Measurements from ENCODE around the gene BTBD9. TPM values are rescaled to one million over a fixed set of nuclear protein-coding genes. Genes with fewer than 3 reads are reported as not detected.
A peak's percentile ranks its signal among the peaks of the same experiment; 100 is the strongest.

Gene BTBD9
- total and polyA plus RNA-seq, 7 experiments from 2014 or later: 12.7 to 58.8 (median 37.8) TPM

DNA sequence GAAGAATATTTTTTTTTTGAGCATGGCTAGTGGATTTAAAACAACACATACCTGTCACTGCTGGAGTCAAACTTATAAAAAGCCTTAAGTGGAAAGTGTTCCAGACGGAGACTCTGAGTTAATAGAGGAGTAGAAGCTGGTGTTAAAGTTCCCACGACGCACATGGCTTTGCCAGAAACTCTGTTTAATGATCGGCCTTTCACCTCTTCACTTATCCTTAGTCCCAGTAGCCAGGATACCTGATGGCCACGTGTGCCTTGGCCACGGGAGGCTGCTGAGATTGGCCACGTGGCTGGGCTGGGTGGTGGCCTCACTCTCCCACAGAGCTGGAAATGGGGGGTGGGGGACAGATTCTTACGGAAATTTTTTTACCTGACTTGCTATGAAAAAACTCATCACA, 487.1 kb downstream of the BTBD9 start:
- Mint-ChIP-seq H3K4me3 (no peak overlapping the region), H3K27me3 (no peaks in the 10 kb centered on the region), H3K27ac (peak overlapping the region in 2 of 9 donors; percentile 25 to 41), H3K36me3 (peaks cover 0 to 18% (median 8%) of the 10 kb centered on the region in 5 donors), H3K4me1 (peaks cover 0 to 8% (median 4%) of the 10 kb centered on the region in 7 donors), H3K9me3 (peaks cover 0 to 3% (median 0%) of the 10 kb centered on the region in 11 donors)
- H3K4me1 ChIP-seq (ENCODE audit: control insufficient read depth in 2 of 2, insufficient read depth in 2 of 2, low read length in 2 of 2): no peaks in the 10 kb centered on the region
- H3K36me3 ChIP-seq (ENCODE audit: control insufficient read depth in 2 of 3, insufficient read depth in 3 of 3, low read length in 3 of 3): peaks cover 0 to 26% (median 0%) of the 10 kb centered on the region in 3 experiments
- H3K9me3 ChIP-seq (ENCODE audit: control insufficient read depth in 2 of 3, low read length in 3 of 3): no peaks in the 10 kb centered on the region
- ChIA-PET CTCF (no interaction called here), POLR2A (no interaction called here)
- no peak overlapping the region for H3K27ac ChIP-seq (ENCODE audit: low read depth, low read length)
- intact Hi-C loops (cut with micrococcal nuclease): no loop called here
- DNase-seq (no peak), ATAC-seq (no peak)
- no peaks in the 10 kb centered on the region for H3K27me3 ChIP-seq (ENCODE audit: control insufficient read depth in 2 of 2, insufficient read depth in 2 of 2, low read length in 2 of 2)
- no peak overlapping the region for H3K4me3 ChIP-seq (ENCODE audit: low read length)

DNA sequence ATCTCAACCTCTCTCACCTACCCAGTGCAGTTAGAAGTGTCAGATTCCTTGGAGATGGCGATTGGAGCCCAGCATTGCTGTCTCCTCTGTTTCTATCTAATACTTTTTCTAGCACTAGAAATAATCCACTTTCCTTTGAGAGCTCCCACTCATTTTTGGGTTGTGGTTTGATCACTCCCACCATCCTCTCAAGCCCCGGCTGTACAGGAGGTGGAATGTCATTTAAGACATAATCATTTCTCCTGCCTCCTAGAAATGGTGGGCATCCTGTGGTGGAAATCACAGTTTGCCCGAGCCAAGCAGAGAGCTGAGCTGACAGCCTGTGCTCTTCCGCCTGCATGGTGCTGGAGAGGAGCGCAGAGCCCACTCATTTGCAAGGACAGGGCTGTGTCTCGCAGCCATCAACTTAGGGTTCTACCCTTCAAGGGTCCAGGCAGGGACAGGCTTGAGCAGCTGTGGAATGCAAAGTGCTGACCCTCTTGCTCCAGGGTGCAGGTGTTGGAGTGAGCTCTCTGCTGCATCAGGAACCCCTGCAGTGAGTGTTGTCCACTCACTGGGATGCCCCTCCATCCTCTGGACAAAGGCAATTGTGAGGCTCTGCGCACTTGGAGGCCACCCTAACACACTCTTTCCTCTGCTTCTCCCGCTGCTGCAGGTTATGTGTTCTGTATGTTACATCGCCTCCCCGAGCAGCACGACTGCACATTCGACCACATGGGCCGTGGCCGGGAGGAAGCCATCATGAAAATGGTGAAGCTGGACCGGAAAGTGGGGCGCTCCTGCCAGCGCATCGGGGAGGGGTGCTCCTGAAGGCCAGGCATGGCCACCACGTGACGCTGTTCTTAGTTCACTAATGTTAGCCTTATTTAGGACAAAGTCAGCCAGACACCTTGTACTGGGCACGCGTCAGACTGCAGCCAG, 487.9 kb downstream of the BTBD9 start:
- H3K4me3 Mint-ChIP-seq: no peak overlapping the region
- Histone ChIP-seq H3K4me3 (ENCODE audit: low read length) (no peak overlapping the region), H3K27ac (ENCODE audit: low read depth, low read length) (no peak overlapping the region), H3K4me1 (ENCODE audit: control insufficient read depth in 2 of 2, insufficient read depth in 2 of 2, low read length in 2 of 2) (no peaks in the 10 kb centered on the region), H3K27me3 (ENCODE audit: control insufficient read depth in 2 of 2, insufficient read depth in 2 of 2, low read length in 2 of 2) (no peaks in the 10 kb centered on the region), H3K36me3 (ENCODE audit: control insufficient read depth in 2 of 3, insufficient read depth in 3 of 3, low read length in 3 of 3) (peaks cover 0 to 26% (median 0%) of the 10 kb centered on the region in 3 experiments), H3K9me3 (ENCODE audit: control insufficient read depth in 2 of 3, low read length in 3 of 3) (no peaks in the 10 kb centered on the region)
- peaks cover 0 to 13% (median 8%) of the 10 kb centered on the region in 5 donors for H3K36me3 Mint-ChIP-seq
- ChIA-PET POLR2A (no interaction called here), CTCF (no interaction called here)
- peaks cover 0 to 11% (median 5%) of the 10 kb centered on the region in 7 donors for H3K4me1 Mint-ChIP-seq
- no peaks in the 10 kb centered on the region for H3K27me3 Mint-ChIP-seq
- peaks cover 0 to 3% (median 0%) of the 10 kb centered on the region in 11 donors for H3K9me3 Mint-ChIP-seq
- H3K27ac Mint-ChIP-seq: peak overlapping the region in 2 of 9 donors; percentile 15 to 25
- intact Hi-C loops (cut with micrococcal nuclease): no loop called here
- ATAC-seq (no peak), DNase-seq (no peak)

DNA sequence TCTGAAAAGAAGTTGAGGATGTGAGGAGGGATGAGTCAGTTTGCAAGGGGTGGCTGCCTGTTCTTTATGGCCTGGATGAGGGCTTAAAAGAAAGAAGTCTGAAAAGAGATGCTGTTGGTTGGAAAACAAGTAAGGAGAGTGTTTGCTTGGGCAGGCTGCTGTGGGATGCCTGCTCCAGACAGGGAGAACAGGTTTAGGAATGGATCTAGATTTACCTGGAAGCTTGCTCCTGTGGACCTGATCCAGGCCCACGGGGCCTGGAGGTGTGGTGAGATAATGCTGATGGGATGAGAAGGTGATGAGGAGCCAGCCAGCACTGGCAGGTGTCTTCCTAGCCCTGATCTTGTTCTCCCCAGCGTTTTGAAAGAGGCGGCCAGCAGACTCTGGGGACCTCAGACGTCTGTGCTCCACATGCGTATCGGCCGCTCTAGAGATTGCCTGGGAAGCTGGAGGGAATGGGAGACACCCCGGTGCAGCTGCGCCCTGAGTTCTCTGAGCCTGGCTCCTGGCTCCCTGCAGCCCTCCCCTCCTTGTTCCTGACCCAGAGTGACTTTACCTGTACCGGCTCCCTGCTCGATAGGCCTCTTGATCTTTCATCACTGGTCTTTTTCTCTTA, 488.9 kb downstream of the BTBD9 start:
- H3K27me3 Mint-ChIP-seq: no peaks in the 10 kb centered on the region
- H3K4me1 Mint-ChIP-seq: peaks cover 0 to 14% (median 12%) of the 10 kb centered on the region in 7 donors
- Histone ChIP-seq H3K4me1 (ENCODE audit: control insufficient read depth in 2 of 2, insufficient read depth in 2 of 2, low read length in 2 of 2) (no peaks in the 10 kb centered on the region), H3K27me3 (ENCODE audit: control insufficient read depth in 2 of 2, insufficient read depth in 2 of 2, low read length in 2 of 2) (no peaks in the 10 kb centered on the region), H3K27ac (ENCODE audit: low read depth, low read length) (no peak overlapping the region), H3K36me3 (ENCODE audit: control insufficient read depth in 2 of 3, insufficient read depth in 3 of 3, low read length in 3 of 3) (peaks cover 0 to 30% (median 0%) of the 10 kb centered on the region in 3 experiments), H3K9me3 (ENCODE audit: control insufficient read depth in 2 of 3, low read length in 3 of 3) (no peaks in the 10 kb centered on the region), H3K4me3 (ENCODE audit: low read length) (no peak overlapping the region)
- H3K4me3 Mint-ChIP-seq: no peak overlapping the region
- ChIA-PET CTCF (no interaction called here), POLR2A (no interaction called here)
- ATAC-seq: no peak
- H3K36me3 Mint-ChIP-seq: peaks cover 0 to 13% (median 4%) of the 10 kb centered on the region in 5 donors
- no peak for DNase-seq
- intact Hi-C loops (cut with micrococcal nuclease): no loop called here
- peaks cover 0 to 3% (median 0%) of the 10 kb centered on the region in 11 donors for H3K9me3 Mint-ChIP-seq
- peak overlapping the region in 3 of 9 donors; percentile 14 to 79 (median 43) for H3K27ac Mint-ChIP-seq

DNA sequence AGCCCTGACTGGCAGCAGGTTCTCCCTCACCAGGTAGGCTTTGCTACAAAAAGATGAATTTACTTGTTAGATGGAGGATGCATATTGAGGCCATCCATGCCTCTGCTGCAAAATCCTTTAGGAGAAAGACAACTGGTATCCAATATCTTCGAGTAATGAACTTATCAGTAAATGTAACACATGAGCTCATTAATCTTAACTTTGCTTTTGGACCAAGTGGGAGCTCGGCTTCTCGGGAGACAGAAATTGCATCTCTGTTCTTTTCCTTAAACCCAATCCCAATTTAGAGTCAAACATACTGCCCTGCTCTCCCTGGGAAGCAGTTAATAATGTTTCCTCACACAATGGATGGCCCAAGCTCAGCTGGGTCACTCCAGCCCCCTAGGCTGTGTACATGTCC, 489.7 kb downstream of the BTBD9 start:
- Histone ChIP-seq H3K9me3 (ENCODE audit: control insufficient read depth in 2 of 3, low read length in 3 of 3) (no peaks in the 10 kb centered on the region), H3K4me3 (ENCODE audit: low read length) (no peak overlapping the region), H3K27me3 (ENCODE audit: control insufficient read depth in 2 of 2, insufficient read depth in 2 of 2, low read length in 2 of 2) (no peaks in the 10 kb centered on the region), H3K27ac (ENCODE audit: low read depth, low read length) (no peak overlapping the region), H3K4me1 (ENCODE audit: control insufficient read depth in 2 of 2, insufficient read depth in 2 of 2, low read length in 2 of 2) (no peaks in the 10 kb centered on the region), H3K36me3 (ENCODE audit: control insufficient read depth in 2 of 3, insufficient read depth in 3 of 3, low read length in 3 of 3) (peaks cover 0 to 30% (median 0%) of the 10 kb centered on the region in 3 experiments)
- ATAC-seq (no peak), DNase-seq (no peak)
- POLR2A ChIA-PET: no interaction called here
- Mint-ChIP-seq H3K4me1 (peaks cover 0 to 21% (median 15%) of the 10 kb centered on the region in 7 donors), H3K4me3 (no peak overlapping the region), H3K27ac (peak overlapping the region in 2 of 9 donors; percentile 10 to 21), H3K27me3 (no peaks in the 10 kb centered on the region), H3K36me3 (peaks cover 0 to 11% (median 3%) of the 10 kb centered on the region in 5 donors), H3K9me3 (peaks cover 0 to 3% (median 0%) of the 10 kb centered on the region in 11 donors)
- CTCF ChIA-PET: no interaction called here
- intact Hi-C loops (cut with micrococcal nuclease): no loop called here

DNA sequence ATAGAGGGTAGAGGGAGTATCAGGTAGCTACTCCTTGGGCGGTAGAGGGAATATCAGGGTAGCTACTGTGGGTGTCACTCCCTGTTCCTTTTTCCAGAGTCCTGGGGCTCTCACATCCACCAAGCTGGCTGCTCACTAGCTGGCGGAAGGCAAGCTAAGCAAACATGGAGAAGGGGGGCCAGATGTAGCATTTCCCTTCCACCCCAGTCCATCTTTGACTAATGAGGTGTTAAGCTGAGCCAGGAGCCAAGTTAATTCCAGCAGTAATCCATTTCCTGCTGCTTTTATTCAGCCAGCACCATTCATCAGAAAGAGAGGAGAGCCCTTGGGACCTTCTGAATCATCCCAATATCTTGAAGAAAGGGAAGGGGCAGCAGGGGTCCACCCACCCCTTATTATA, 490.2 kb downstream of the BTBD9 start:
- ChIA-PET CTCF (no interaction called here), POLR2A (no interaction called here)

DNA sequence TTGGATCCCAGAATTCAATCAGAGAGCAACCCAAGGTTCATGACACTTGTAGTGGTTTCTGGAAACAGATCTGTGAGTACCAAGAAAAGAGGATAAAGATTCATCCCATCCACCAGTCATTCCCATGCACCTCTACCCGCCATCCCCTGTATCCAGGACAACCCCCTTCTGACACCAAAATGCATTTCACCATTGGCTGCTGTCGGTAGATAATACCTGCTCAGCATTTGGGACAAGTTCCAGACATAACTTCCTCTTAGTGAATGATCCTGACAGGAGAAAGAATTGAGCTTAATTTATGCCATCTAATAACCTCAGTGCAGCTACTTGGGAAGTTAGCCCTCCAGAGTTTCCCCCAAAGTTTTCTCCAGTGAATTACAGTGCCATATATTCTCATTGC, 491.1 kb downstream of the BTBD9 start:
- H3K9me3 ChIP-seq (ENCODE audit: control insufficient read depth in 2 of 3, low read length in 3 of 3): no peaks in the 10 kb centered on the region
- peaks cover 0 to 29% (median 0%) of the 10 kb centered on the region in 3 experiments for H3K36me3 ChIP-seq (ENCODE audit: control insufficient read depth in 2 of 3, insufficient read depth in 3 of 3, low read length in 3 of 3)
- H3K27me3 ChIP-seq (ENCODE audit: control insufficient read depth in 2 of 2, insufficient read depth in 2 of 2, low read length in 2 of 2): no peaks in the 10 kb centered on the region
- no peak overlapping the region for H3K4me3 Mint-ChIP-seq
- peaks cover 0 to 8% (median 0%) of the 10 kb centered on the region in 5 donors for H3K36me3 Mint-ChIP-seq
- peak overlapping the region in 2 of 9 donors; percentile 43 to 59 for H3K27ac Mint-ChIP-seq
- ATAC-seq (no peak), DNase-seq (no peak)
- peaks cover 0 to 3% (median 0%) of the 10 kb centered on the region in 11 donors for H3K9me3 Mint-ChIP-seq
- H3K4me1 Mint-ChIP-seq: peaks cover 0 to 23% (median 15%) of the 10 kb centered on the region in 7 donors
- POLR2A ChIA-PET: no interaction called here
- H3K4me3 ChIP-seq (ENCODE audit: low read length): no peak overlapping the region
- CTCF ChIA-PET: no interaction called here
- H3K27ac ChIP-seq (ENCODE audit: low read depth, low read length): no peak overlapping the region
- intact Hi-C loops (cut with micrococcal nuclease): no loop called here
- H3K27me3 Mint-ChIP-seq: no peaks in the 10 kb centered on the region
- no peaks in the 10 kb centered on the region for H3K4me1 ChIP-seq (ENCODE audit: control insufficient read depth in 2 of 2, insufficient read depth in 2 of 2, low read length in 2 of 2)

More for the DNA sequence above, 490.2 kb downstream of the BTBD9 start:
- Histone ChIP-seq H3K9me3 (ENCODE audit: control insufficient read depth in 2 of 3, low read length in 3 of 3) (no peaks in the 10 kb centered on the region), H3K36me3 (ENCODE audit: control insufficient read depth in 2 of 3, insufficient read depth in 3 of 3, low read length in 3 of 3) (peaks cover 0 to 30% (median 0%) of the 10 kb centered on the region in 3 experiments), H3K27ac (ENCODE audit: low read depth, low read length) (no peak overlapping the region), H3K27me3 (ENCODE audit: control insufficient read depth in 2 of 2, insufficient read depth in 2 of 2, low read length in 2 of 2) (no peaks in the 10 kb centered on the region), H3K4me1 (ENCODE audit: control insufficient read depth in 2 of 2, insufficient read depth in 2 of 2, low read length in 2 of 2) (no peaks in the 10 kb centered on the region), H3K4me3 (ENCODE audit: low read length) (no peak overlapping the region)
- peaks cover 0 to 3% (median 0%) of the 10 kb centered on the region in 11 donors for H3K9me3 Mint-ChIP-seq
- no peak overlapping the region for H3K4me3 Mint-ChIP-seq
- H3K27me3 Mint-ChIP-seq: no peaks in the 10 kb centered on the region
- ATAC-seq: no peak
- H3K36me3 Mint-ChIP-seq: peaks cover 0 to 8% (median 0%) of the 10 kb centered on the region in 5 donors
- no peak for DNase-seq
- H3K27ac Mint-ChIP-seq: peak overlapping the region in 3 of 9 donors; percentile 28 to 68 (median 50)
- H3K4me1 Mint-ChIP-seq: peaks cover 0 to 22% (median 15%) of the 10 kb centered on the region in 7 donors
- intact Hi-C loops (cut with micrococcal nuclease): no loop called here

All from naive thymus-derived CD4-positive, alpha-beta T cell (primary cell).